NCI-H460 (cell line): ENCODE measurements around the gene DDHD1. TPM values are rescaled to one million over a fixed set of nuclear protein-coding genes. Genes with fewer than 3 reads are reported as not detected.
"Not testable (repeated sequence)": the region's sequence is repeated elsewhere in the genome, so short reads cannot be mapped to it uniquely, and the experiment has no call there.

Experiments used
- DNase-seq: peaks from one replicate; pipeline ENCODE4 v3.0.0-alpha.2; 2016; ENCODE audit warnings: low read depth; ENCODE audit errors: extremely low read depth
- total RNA-seq: library from RNA; depleted of rRNA; stranded (reverse); fragments of >200 nt; shearing (Covaris generic); gene quantifications from 2 replicates; pipeline ENCODE4 v1.2.3, GENCODE V29; 2014

DDHD1 gene
- total RNA-seq, 1 experiment from 2014 or later = 17.1 TPM

DNA sequence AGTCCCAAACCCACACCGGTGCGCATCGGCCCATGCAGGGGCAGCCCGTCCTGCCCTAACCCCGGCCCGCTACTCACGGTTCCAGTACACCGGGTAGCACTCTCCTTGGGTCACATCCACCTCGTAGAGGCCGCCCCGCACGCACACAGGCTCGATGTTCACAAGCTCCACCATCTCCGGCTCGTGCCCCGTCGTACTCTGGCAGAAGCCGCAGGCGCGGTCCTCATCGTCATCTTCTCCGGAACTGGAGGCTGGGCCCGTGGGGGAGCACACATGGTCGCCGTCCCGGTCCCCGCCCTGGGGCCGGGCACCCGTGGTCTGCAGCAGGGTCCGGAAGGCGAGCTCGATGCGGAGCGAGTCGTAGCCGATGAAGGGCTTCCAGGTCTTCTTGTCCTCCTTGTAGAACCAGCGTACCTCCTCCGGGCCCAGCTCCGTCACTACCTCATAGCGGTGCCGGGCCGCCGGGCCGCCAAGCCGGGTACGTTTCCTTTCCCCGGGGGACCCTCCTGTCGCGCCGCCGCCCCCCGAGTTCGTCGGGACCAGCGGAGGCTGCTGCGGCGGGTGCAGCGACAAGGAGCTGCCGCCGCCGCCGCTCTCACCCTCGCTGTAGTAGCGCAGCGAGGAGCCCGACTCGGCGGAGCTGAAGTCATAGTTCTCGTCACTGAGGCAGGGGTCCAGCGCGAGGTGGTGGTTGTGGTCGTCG lies 788 bp downstream of the DDHD1 start:
- peak; percentile 5 for DNase-seq

DNA sequence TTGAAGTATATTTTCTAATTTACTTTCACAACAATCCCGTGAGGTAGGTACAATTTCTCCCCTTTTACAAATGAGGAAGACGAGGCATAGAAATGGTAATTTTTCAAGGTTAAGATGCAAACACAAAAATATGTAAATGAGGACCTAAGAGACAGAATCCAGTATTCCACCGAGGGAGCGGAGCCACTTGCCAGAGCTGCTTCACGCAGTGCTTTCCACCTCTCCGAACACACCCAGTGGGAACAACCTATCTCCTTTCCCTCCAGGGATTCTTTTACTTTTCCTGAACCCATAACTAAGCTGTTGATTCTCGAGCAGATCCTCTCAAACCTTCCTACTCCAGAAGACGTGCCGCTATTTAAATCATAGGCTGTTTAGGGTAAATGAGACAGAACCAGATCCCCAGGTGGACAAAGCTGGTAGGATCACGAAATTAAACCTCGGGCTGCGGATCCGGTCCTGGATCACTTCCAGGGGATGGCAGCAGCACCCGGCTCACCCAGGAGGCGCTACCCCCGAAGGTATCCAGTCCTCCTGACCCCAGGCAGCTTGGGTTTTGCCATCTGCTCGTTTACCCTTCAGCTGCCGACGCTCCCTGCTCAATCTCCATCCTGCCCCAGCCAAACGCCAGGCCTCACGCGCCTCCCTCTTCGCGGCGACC lies 1.5 kb downstream of the DDHD1 start:
- peak; percentile 22 for DNase-seq

DNA sequence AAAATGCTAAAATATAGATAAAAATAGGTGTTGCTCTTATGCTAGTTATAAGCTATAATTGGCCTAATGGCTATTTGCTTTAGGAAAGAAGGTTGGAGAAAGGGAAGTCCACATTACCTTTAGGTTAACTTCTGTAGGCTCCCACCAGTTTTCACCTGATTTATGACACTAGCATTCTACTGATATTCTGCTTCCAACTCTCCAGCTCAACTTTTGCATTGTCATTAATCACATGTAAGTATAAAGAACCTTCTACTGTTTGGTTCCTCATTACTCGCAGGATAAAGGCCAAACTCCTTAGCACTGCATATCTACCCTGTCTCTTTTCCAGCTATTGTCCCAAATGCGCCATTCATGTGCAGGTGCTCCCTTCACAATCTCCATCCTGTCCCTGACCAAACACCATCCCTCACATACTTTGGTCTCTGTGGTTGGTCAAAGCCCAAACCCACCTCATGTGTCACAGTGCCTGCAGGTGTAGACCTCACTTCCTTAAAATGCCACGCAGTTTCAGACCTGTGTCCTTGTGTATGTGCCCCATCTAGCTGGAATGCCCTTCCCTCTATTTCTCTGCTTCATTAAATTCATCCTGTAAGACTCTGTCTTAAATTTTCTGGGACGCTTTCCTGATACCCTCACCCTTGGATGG lies 3.3 kb downstream of the DDHD1 start:
- no peak for DNase-seq

DNA sequence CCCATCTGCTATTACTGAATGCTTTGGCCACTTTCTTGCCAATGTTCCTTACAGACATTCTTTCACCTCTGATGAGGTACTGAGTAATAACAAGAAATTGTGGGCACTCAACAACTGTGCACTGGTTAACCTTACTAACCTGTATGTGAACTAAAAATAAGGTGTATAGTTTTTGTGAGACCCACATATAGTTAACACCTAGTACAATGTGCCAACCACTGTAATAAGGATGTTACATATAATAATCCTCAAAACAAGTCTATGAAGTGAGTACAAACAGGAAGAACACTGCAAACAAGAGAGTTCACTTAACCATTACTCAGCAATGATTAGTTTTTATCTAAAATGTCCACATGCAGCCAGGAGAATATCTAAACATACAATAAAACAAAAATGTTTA lies 4.5 kb downstream of the DDHD1 start:
- DNase-seq = no peak

DNA sequence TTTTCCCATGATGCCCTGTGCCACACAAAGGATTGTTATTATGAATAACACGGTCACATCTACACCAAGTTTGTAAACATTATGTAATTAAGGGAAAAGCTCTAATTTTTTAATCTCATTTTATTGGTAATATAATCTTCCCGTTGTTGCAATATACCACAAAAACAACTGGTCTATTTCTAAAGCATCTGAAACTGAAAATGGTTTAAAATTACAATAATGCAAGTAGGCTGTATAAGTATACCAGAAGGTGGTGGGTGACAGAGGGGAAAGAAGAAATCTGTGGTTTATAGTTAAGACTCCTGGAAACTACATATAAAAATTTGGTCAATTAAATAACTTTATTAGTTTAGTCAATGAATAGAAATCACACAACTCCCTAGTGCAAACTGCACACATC lies 5.2 kb downstream of the DDHD1 start:
- no peak for DNase-seq

DNA sequence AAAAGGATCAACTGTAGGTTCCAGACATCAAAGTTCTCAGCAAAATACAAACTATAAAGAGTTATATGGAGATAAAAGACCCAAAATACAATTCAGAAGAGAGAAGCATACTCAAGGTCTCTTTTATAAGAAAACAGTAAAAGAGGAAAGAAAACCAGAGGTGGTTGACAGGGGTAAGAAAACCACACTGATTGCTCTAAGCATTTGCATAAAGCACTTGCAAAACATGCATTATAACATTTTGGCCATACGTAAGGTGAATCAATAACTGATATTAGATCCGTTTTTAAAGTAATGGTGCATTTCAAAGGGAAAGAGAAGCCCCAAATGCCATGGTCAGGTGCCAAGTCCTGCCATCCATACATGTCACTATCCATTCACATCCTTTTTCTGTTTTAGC lies 5.9 kb downstream of the DDHD1 start:
- no peak for DNase-seq

DNA sequence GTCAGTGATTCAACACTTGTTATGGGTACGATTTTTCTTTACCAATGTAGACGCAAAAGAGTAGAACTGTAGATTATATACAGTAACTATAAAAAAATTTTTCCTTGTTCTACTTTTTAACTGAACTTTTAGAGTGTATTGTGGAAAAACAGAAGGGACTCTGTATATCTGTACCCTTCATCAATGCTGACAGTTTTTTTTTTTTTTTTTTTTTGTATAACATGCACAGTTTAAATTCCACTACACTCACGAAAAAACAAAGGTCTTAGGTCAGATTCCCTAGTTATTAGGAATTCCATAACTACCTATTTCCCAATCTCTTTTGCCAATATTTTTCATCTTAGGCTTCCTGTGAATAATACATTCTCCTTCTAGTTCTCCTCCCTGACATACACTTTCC lies 6.4 kb downstream of the DDHD1 start:
- no peak for DNase-seq

DNA sequence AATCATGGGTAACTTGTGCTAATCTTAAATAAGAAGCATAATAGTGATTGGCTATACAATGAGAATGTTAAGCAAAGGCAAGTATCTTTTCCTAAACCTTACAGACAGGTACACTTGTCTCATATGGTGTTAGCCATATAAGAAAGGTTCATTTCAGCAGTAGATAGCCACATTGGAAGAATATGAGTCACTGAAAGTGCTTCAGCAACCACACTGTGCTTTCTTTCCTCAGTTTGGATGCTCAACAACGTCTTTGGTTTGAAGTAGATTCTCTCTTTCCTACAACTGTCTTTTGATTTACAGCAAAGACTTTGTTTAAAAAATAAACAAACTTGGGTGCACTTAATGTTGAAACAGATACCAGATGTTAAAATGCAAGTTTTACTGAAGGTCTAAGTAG lies 8.9 kb downstream of the DDHD1 start:
- DNase-seq = no peak

DNA sequence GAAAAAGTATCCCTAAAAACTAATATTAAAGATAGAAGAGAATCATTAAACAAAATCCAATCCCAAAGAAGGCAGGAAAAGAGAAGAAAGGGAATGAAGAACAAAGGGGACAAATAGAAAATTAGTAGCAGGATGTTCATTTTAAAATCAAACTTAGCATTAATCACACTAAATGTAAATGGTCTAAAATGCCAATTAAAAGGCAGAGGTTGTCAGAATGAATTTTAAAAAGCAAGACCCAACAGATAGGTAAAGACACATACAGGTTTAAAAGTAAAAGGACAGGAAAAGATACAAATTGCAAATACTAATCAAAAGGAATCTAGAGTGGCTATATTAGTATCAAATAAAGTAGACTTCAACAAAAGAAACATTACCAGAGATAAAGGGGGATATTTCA lies 12.5 kb downstream of the DDHD1 start:
- no peak for DNase-seq

DNA sequence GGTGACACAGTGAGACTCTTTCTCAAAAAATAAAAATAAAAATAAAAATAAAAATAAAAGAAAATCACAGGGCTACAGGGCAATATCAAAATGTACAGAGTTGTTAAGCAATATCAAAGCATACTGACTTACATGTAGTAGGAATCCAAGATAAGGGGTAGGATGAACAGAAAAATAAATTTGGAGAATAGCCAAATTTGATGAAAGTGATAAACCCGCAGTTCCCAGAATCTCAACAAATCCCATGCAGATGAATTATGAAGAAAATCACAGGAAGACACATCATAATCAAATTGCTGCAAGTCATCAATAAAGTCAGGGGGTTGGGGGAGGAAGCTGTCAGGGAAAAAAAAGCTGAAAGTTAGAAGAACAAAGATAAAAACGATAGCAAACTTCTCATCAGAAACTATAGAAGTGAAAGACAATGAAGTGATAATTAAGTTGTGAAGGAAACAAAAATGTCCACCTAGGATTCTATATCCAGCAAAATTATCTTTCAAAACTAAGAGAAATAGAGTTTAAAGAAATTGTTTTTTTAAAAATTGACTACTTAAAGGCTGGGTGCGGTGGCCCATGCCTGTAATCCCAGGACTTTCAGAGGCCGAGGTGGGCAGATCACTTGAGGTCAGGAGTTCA lies 15.4 kb downstream of the DDHD1 start:
- no peak for DNase-seq

DNA sequence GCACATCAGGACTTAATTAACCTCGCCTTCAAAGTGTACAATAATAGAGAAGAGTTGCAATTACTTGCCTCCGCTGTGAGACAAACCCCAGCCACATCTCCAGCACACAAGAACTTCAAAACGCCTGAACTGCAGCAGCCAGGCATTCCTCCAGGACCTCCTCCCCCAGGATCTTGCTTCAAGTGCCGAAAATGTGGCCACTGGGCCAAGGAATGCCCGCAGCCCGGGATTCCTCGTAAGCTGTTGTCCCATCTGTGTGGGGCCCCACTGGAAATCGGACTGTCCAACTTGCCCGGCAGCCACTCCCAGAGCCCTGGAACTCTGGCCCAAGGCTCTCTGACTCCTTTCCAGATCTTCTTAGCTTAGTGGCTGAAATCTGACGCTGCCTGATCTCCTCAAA lies 22.6 kb downstream of the DDHD1 start:
- DNase-seq = not testable (repeated sequence)

DNA sequence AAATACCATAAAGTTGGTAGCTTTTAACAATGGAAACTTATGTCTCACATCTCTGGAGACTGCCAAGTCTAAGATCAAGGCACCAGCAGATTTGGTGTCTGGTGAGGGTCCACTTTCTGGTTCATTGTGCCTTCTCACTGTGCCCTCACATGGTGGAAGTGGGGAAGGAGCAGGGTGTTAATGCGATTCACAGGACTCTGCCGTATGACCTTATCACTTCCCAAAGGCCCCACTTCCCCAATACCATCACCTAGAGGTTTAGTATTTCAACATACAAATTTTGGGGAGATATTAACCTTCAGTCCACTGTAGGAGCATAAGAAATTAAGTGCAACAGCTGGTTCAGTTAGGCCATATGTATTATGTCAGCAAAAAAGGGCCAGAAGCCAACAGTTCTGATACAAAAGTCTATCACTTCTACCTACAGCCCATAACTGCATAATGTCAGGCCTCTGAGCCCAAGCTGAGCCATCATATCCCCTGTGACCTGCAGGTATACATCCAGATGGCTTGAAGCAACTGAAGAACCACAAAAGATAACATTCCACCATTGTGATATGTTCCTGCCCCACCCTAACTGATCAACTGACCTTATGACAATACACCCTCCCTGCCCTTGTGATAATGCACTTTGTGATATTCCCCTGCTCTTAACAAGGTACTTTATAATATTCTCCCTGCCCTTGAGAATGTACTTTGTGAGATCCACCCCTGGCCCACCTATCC lies 24.7 kb downstream of the DDHD1 start:
- no peak for DNase-seq

DNA sequence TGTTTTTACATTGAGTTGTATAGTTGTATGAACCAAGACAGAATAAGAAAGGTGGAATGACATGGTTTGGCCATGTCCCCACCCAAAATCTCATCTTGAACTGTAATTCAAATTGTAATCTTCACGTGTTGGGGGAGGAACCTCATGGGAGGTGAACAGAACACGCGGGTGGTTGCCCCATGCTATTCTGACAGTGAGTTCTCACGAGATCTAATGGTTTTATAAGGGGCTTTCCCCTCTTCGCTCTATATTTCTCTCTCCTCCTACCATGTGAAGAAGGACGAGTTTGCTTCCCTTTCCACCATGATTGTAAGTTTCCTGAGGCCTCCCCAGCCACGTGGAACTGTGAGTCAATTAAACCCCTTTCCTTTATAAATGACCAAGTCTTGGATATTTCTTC lies 25.3 kb downstream of the DDHD1 start:
- DNase-seq = no peak

DNA sequence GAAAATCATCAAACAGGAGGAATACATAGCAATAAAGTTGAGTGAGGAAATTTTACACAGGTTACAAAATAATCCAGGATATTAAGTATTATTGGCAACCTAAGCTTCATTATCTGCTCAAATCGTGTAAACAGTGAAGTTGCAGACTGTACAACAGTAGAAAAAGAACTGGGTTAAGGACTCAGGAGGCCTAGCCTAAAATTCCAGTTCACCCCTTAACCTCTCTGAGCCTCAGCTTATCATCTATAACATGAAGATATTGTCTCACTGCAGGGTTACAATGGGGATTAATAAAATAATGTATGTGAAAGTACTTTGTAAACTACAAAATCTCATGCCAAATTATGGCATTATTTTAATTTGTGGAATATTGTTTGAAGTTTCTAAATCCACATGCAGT lies 26.0 kb downstream of the DDHD1 start:
- no peak for DNase-seq

DNA sequence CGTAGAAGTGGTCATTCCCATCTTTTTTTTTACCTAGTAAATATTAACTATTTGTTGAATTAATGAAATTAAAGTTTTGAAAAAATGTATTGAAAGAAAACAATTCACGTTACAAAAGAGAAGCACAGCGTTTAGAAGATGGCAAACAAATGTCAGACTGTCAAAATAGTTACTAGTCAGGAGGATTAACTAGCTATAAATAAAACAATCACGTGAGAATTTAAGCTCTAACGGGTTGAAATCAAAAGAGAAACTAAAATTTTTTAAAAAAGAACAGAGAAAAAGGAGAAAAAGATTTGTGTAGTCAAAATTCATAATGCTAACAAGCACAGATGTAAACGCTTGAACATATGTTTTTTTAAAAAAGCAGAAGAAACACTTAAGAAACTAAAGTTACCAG lies 26.4 kb downstream of the DDHD1 start:
- DNase-seq = no peak

DNA sequence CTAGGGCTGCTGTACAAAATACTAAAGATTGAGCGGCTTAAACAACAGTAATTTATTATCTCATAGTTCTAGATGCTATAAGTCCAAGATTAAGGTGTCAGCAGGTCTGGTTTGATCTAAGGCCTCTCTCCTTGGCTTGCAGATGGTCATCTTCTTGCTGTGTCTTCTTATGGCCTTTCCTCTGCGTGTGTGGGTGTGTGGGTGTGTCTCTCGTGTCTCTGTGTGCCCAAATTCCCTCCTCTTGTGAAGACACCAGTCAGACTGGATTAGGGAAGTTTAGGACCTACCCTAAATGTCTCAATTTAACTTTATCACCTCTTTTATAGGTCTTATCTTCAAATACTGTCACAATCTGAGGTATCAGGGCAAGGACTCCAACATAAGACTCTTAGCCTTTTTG lies 28.3 kb downstream of the DDHD1 start:
- DNase-seq = no peak

DNA sequence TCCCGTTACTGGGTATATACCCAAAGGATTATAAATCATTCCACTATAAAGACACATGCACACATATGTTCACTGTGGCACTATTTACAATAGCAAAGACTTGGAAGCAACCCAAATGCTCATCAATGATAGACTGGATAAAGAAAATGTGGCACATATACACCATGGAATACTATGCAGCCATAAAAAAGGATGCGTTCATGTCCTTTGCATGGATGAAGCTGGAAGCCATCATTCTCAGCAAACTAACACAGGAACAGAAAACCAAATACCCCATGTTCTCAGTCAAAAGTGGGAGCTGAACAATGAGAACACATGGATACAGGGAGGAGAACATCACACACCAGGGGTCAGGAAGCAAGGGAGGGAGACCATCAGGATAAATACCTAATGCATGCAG lies 31.7 kb downstream of the DDHD1 start:
- not testable (repeated sequence) for DNase-seq

DNA sequence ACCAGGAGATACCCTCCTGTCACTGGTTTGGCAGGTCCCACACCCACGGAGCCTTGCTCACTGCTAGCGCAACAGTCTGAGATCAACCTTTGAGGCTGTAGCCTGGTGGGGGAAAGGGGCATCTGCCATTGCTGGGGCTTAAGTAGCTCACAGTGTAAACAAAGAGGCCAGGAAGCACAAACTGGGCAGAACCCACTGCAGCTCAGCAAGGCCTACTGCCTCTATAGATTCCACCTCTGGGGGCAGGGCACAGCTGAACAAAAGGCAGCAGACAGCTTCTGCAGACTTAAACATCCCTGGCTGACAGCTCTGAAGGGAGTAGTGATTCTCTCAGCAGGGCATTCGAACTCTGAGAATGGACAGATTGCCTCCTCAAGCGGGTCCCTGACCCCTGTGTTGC lies 35.6 kb downstream of the DDHD1 start:
- DNase-seq = not testable (repeated sequence)

DNA sequence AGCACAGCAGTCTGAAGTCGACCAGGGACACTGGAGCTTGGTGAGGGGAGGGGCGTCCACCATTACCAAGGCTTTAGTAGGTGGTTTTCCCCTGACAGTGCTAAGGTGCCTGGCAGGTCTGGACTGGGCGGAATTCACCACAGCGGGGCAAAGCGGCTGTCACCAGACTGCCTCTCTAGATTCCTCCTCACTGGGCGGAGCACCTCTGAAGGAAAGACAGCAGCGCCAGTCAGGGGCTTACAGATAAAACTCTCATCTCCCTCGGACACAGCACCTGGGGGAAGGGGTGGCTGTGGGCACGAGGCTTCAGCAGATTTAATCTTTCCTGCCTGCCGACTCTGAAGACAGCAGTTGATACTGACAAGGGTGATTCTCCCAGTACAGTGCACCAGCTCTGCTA lies 39.1 kb downstream of the DDHD1 start:
- DNase-seq = no peak

DNA sequence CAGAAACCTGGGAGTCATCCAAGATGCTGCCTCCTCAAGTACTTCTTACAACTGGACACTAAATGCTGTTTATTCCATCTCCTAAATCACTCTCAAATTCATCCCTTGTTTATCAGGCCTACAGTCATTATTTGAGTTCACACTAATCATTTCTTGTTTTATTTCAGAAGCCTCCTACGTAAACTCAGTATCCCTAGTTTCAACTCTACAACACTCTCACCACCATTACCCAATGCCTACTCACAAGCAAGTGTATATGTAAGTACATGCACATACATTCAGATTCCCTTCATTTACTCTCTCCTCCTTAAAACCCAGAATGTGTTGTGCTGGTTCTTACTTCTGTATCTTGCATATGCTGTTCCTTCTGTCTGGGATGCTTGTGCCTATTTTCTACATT lies 43.0 kb downstream of the DDHD1 start:
- DNase-seq = no peak
